A673 (cell line): ENCODE measurements around the gene PLXDC2.

Experiments
- CTCF ChIP-seq: fragments of 300-800, 200-600 bp; sonication (generic); conservative IDR thresholded peaks from 2 replicates; pipeline ENCODE4 v1.5.1; 2017; ENCODE audit warnings: low read depth, mild to moderate bottlenecking, antibody characterized with exemption, low read length, moderate library complexity, mixed read lengths
- EZH2 ChIP-seq: fragments of 200-600 bp; sonication (generic); IDR thresholded peaks from 2 replicates; pipeline ENCODE4 v1.6.1; 2017; ENCODE audit warnings: borderline replicate concordance, low read depth, mild to moderate bottlenecking, mixed read lengths, antibody characterized with exemption, low read length; ENCODE audit not compliant: poor library complexity, severe bottlenecking

- no peak for TF ChIP-seq EZH2
- no peak for TF ChIP-seq CTCF
Observed at GRCh38 chr10:20247891-20248708, 431.9 kb downstream of the PLXDC2 start.
